Pancreas (tissue), 10 donors: ENCODE results near the gene B9D2. TPM values are rescaled to one million over a fixed set of nuclear protein-coding genes. Genes with fewer than 3 reads are reported as not detected.
"Not testable (repeated sequence)": the region's sequence is repeated elsewhere in the genome, so short reads cannot be mapped to it uniquely, and the experiment has no call there.

Experiments used
- ATAC-seq, 4 donors: fragments of 200-7000 bp; cut with Tn5 transposase; one replicate each; pipeline versions ENCODE4 v1.8.0 to v1.9.1; 2020; ENCODE audit warnings: mild to moderate bottlenecking in 4 of 4, moderate library complexity in 4 of 4
- DNase-seq, 6 donors: peaks; one replicate each; pipeline ENCODE4 v3.0.0-alpha.2; 2020
- FAIRE-seq: peaks from 2 replicates; lab custom pipeline; 2012; peaks lifted over from hg19 to GRCh38; lab: Jason Lieb, UNC
- H3K27ac ChIP-seq, 4 donors: fragments of 200-600 bp; sonication (generic); 1 replicate in 3 of 4; 2 replicates in 1 of 4; pipeline versions ENCODE4 v1.5.0 to v1.8.0; 2020
- H3K27me3 ChIP-seq, 4 donors: fragments of 200-600 bp; one replicate each; pipeline ENCODE4 v1.8.0; 2021
- H3K36me3 ChIP-seq, 3 donors: fragments of 200-600 bp; sonication (generic) in 1 of 3; one replicate each; pipeline versions ENCODE4 v1.5.0 to v1.8.0; 2020 to 2021
- H3K4me1 ChIP-seq, 3 donors: fragments of 200-600 bp; one replicate each; pipeline ENCODE4 v1.8.0; 2021
- H3K4me3 ChIP-seq, 4 donors: fragments of 200-600 bp; sonication (generic) in 2 of 4; one replicate each; pipeline versions ENCODE4 v1.5.0 to v1.8.0; 2020 to 2021
- H3K9me3 ChIP-seq, 4 donors: fragments of 200-600 bp; one replicate each; pipeline ENCODE4 v1.8.0; 2021
- WGBS, 2 donors: extraction: QIAGEN DNeasy Blood & Tissue Kit; methylation state at CpG; one replicate each; pipeline ENCODE4 v1.1.7; 2013; 5-methylcytosine and 5-hydroxymethylcytosine counted together
- intact Hi-C, 3 donors: fragments of 100-400 bp; cut with DNase I; formaldehyde crosslinking; loops; one replicate each; pipeline versions ENCODE4 v1.11.1 to v1.14.2; 2022
- polyA plus RNA-seq, 2 donors: library from polyadenylated mRNA; stranded (reverse); fragments of 200-250 nt; gene quantifications; one replicate each; pipeline ENCODE4 v1.2.3, GENCODE V29; 2013
- total RNA-seq, 6 donors: library from RNA; stranded (reverse); fragmentation: NEBNext Ultra II Directional in 4 of 6; extraction: Animal tissue kit (Norgen Biotek cat#: 25700) in 4 of 6; gene quantifications; one replicate each; pipeline versions ENCODE4 v1.2.1 to v1.2.4, GENCODE V29; 2021 to 2023
- TF ChIP-seq, protein P1 (sequence below), 4 donors: fragments of 200-600 bp; sonication (generic) in 3 of 4; IDR thresholded peaks; one replicate each; pipeline versions ENCODE4 v1.5.0 to v1.8.0; 2021; ENCODE audit warnings: antibody characterized with exemption in 4 of 4
- donor health status: healthy with polysubstance abuse.
- donor health status: DM: no; HTN: no; CAD: no; lungs with moderate emphysema.
- donor health status: DM: no; HTN: no; CAD: no.
- donor health status: control.
- donor health status: control.
- donor health status: Bipolar disorder and iron deficiency.
- donor health status: DM: yes; HTN: yes; CAD: no.
- donor health status: DM: no; HTN: no; CAD: no.
- donor health status: DM: no; HTN: no; CAD: no.
- donor health status: DM: yes; HTN: yes; CAD: no.

B9D2 gene
- total and polyA plus RNA-seq, 8 donors: 1.5 to 7.5 (median 3.1) TPM

DNA sequence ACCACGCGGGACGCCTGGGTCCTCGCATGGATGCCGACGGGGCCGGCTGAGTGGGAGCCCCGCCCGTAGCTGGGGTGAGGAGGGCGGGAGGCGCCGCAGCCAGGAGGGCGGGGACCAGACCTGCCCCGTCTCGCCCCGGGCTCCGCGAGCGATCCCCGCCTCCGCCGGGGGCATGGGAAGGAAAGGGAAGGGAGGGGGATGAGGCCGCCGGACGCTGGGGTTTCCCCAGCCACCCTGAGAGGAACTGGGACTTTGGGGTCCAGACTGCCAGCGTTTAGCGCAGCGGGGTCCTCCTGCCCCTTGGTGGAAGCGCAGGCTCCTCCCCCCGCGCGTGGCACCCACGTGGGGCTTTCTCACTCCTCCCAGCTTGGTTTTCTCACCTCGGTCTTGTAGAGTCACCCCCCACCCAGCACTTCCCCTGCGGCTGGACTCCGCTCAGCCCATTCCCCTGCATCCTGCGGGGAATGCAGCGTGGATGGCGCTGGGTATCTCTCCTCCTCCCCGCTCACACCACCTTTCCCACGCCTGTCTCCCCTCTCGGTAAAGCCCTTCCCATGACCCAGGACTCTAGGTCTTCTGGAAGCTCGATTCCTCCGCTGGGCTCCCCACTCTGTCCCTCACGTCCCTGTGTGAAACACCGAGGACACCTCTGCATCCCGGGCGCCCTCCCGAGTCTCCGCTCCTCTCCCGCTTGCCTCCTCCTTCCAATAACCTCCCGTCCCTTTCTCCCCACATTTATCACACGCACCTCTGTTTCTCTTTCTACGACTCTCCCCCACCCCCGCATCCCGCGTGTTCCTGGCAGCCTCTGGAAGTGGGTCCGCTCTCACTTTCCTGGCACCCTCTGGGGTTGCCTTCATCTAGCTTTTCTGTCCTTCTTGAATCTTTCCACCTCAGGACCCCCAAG is 12.4 kb downstream of the B9D2 start:
- FAIRE-seq (no peak), ATAC-seq (peak; percentile 32 to 65 (median 44)), DNase-seq (peak in 4 of 6 donors; percentile 61 to 79 (median 70))
- Histone ChIP-seq H3K27ac (no peak overlapping the region), H3K27me3 (no peaks in the 10 kb centered on the region), H3K4me1 (peaks cover 0 to 5% (median 0%) of the 10 kb centered on the region in 3 donors), H3K36me3 (no peaks in the 10 kb centered on the region), H3K9me3 (no peaks in the 10 kb centered on the region), H3K4me3 (peak overlapping the region; percentile 55 to 79 (median 61))
- TF ChIP-seq, protein P1, sequence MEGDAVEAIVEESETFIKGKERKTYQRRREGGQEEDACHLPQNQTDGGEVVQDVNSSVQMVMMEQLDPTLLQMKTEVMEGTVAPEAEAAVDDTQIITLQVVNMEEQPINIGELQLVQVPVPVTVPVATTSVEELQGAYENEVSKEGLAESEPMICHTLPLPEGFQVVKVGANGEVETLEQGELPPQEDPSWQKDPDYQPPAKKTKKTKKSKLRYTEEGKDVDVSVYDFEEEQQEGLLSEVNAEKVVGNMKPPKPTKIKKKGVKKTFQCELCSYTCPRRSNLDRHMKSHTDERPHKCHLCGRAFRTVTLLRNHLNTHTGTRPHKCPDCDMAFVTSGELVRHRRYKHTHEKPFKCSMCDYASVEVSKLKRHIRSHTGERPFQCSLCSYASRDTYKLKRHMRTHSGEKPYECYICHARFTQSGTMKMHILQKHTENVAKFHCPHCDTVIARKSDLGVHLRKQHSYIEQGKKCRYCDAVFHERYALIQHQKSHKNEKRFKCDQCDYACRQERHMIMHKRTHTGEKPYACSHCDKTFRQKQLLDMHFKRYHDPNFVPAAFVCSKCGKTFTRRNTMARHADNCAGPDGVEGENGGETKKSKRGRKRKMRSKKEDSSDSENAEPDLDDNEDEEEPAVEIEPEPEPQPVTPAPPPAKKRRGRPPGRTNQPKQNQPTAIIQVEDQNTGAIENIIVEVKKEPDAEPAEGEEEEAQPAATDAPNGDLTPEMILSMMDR (IDR thresholded peaks at IDR 0.05): no peak
- intact Hi-C loops: no loop called here
- WGBS, 2 donors: 1 to 2% methylated on average over 33 to 58 of the region's 58 CpGs

DNA sequence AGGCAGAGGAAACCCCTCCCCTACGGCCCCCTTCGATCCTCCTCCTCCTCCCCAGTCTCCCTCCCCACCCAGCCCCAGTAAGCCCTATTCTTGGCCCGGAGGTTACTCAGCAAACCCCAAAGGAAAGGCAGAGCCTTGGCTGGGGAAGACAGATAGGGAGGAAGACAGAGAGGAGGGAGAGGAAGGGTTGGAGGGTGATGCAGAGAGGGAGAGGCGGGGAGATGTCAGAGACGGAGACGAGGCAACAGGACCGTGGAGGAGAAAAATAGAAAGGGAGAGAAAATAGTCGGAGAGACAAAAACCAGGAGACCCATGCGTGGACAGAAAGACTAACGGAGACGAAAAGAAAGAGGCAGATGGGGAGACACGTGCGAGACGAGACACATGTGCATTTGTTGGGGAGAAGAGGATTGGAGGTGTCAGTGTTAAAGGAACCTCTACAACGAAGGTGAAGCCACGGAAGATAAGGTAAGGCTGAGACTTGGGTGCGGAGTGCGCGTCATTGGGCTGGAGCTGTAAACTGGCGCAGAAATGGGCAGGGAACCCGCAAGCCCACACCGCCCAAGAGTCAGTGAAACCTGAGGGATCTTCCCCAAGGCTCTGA is 13.1 kb downstream of the B9D2 start:
- intact Hi-C loops: no loop called here
- H3K27me3 ChIP-seq: no peaks in the 10 kb centered on the region
- FAIRE-seq: no peak
- ATAC-seq: no peak
- WGBS, 2 donors: 23 to 28% methylated on average over 22 of the region's 22 CpGs
- TF ChIP-seq, protein P1 (IDR thresholded peaks at IDR 0.05): no peak
- H3K4me1 ChIP-seq: peaks cover 0 to 5% (median 0%) of the 10 kb centered on the region in 3 donors
- no peak for DNase-seq
- H3K27ac ChIP-seq: no peak overlapping the region
- peak overlapping the region; percentile 55 to 79 (median 61) for H3K4me3 ChIP-seq
- H3K9me3 ChIP-seq: no peaks in the 10 kb centered on the region
- H3K36me3 ChIP-seq: no peaks in the 10 kb centered on the region

DNA sequence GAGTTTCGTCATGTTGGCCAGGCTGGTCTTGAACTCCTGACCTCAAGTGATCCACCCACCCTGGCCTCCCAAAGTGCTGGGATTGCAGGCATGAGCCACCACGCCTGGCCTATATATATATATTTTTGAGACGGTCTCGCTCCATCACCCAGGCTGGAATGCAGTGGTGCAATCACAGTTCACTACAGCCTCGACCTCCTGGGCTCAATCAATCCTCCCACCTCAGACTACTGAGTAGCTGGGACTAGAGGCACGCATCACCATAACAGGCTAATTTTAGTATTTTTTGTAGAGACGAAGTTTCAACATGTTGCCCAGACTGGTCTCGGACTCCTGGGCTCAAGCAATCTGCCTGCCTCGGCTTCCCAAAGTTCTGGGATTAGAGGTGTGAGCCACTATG is 17.0 kb downstream of the B9D2 start:
- H3K4me1 ChIP-seq, DNase-seq, H3K27ac ChIP-seq, intact Hi-C loops, H3K36me3 ChIP-seq, H3K4me3 ChIP-seq, H3K27me3 ChIP-seq, ATAC-seq, H3K9me3 ChIP-seq, FAIRE-seq: not testable (repeated sequence)
- 87 to 91% methylated on average over 9 of the region's 9 CpGs for WGBS, 2 donors

DNA sequence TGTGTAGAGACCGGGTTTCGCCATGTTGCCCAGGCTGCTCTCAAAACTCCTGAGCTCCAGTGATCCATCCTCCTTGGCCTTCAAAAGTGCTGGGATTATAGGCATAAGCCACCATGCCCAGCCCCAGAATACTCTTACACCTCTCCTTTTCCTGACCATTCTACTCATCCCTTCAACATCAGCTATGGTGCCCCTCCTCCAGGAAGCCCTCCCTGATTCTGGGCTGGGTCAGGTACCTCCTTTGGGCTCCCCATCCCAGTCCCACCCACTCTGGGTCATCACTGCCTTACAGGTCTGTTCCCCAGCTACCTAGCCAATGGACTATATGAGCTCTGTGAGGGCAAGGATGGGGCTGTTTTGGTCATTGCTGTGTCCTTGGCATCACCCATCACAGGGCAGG is 19.8 kb downstream of the B9D2 start:
- Histone ChIP-seq H3K9me3 (no peaks in the 10 kb centered on the region), H3K4me3 (no peak overlapping the region), H3K27me3 (no peaks in the 10 kb centered on the region), H3K36me3 (no peaks in the 10 kb centered on the region), H3K27ac (no peak overlapping the region), H3K4me1 (no peaks in the 10 kb centered on the region)
- DNase-seq: no peak
- FAIRE-seq: no peak
- intact Hi-C loops: no loop called here
- TF ChIP-seq, protein P1 (IDR thresholded peaks at IDR 0.05): no peak
- ATAC-seq: no peak
- WGBS, 2 donors: 97 to 100% methylated on average over 2 of the region's 2 CpGs

DNA sequence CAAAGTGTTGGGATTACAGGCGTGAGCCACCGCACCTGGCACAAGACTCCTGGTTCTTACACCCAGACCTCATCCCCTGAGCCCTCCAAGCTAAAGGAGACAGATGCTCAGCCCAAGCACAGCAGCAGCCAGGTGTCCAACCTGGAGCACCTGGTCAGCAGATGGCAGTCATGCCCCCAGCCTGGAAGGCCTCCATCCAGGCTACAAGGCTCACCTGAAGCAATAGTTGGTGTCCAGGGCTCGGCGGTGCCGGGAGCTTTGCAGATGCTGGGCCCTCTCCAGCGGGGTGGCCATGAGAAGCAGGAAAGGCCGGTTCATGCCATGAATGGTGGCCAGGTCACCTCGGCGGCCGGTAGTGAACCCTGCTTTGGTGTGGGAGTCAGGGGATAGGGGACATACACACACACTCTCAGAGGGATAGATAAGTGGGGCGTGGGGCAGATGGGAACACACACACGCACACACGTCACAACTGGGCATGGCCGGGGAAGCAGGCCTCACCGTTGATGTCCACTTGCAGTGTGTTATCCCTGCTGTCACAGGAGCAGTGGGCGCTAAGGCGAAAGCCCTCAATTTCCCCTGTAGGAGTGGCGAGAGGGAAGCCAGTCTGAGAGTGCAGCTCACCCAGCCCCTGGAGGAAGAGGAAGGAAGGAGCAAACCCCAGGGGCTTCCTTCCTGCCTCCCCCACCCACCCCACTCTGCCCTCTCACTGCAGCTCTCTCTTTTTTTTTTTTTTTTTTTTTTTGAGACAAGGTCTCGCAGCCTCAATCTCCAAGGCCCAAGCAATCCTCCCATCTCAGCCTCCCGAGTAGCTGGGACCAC is 22.1 kb downstream of the B9D2 start:
- H3K36me3 ChIP-seq: no peaks in the 10 kb centered on the region
- TF ChIP-seq, protein P1 (IDR thresholded peaks at IDR 0.05): peak in 1 of 4 donors; percentile 23
- no peak overlapping the region for H3K27ac ChIP-seq
- no peaks in the 10 kb centered on the region for H3K4me1 ChIP-seq
- ATAC-seq (peak; percentile 80 to 98 (median 96)), DNase-seq (peak; percentile 45 to 88 (median 74)), FAIRE-seq (no peak)
- no peaks in the 10 kb centered on the region for H3K9me3 ChIP-seq
- no peak overlapping the region for H3K4me3 ChIP-seq
- WGBS, 2 donors: 51 to 59% methylated on average over 20 of the region's 20 CpGs
- intact Hi-C loops: no loop called here
- H3K27me3 ChIP-seq: no peaks in the 10 kb centered on the region
